Measurements from ENCODE around the gene AP4E1.
"Not testable (repeated sequence)": the region's sequence is repeated elsewhere in the genome, so short reads cannot be mapped to it uniquely, and the experiment has no call there.

Gene AP4E1

GRCh38 chr15:50943638-50944037, 35.2 kb downstream of the AP4E1 start:
- H3K4me3 Mint-ChIP-seq: no peak overlapping the region
- no peak for ATAC-seq
- DNase-seq: no peak
- H3K9me3 Mint-ChIP-seq: no peaks in the 10 kb centered on the region
- H3K27me3 Mint-ChIP-seq: no peaks in the 10 kb centered on the region
- peaks cover 35% of the 10 kb centered on the region for H3K36me3 Mint-ChIP-seq (ENCODE audit: low read depth)
- H3K4me1 Mint-ChIP-seq: no peaks in the 10 kb centered on the region
- no peak overlapping the region for H3K27ac Mint-ChIP-seq

DNA sequence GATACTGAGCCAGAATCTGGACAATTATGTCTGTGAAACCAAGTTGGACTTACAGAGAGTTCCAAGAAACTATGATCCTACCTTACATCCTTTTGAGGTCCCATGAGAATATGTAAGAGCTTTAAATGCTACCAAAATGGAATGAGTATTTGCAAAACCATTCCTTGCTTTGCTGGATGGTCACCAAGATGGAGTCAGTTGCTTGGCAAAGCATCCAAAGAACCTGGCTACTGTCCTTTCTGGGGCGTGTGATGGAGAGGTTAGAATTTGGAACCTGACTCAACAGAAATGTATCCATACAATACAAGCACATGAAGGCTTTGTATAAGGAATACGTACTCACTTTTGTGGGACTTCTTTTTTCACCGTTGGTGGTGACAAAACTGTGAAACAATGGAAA, 36.2 kb downstream of the AP4E1 start:
- ATAC-seq (no peak), DNase-seq (no peak)
- Mint-ChIP-seq H3K27ac (no peak overlapping the region), H3K36me3 (ENCODE audit: low read depth) (peaks cover 41% of the 10 kb centered on the region), H3K9me3 (peaks cover under 1% of the 10 kb centered on the region), H3K4me3 (no peak overlapping the region), H3K4me1 (no peaks in the 10 kb centered on the region), H3K27me3 (no peaks in the 10 kb centered on the region)

DNA sequence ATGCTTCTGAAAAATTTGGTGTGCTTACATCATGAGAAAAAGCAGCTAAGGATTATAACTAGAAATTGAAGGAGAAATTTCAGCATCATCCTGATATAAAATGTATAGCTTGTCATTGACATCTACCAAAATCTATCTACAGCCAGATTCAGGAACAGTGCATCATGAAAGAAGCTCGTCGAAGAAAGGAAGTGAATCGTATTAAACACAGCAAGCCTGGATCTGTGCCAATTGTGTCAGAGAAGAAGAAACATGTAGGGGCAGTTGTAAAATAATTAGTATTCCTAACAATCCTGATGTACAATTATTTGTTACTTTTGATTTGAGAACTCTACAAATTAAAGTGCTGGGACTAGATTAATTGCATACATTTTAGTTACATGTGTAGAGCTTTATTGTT, 37.2 kb downstream of the AP4E1 start:
- Mint-ChIP-seq H3K36me3 (ENCODE audit: low read depth) (peaks cover 50% of the 10 kb centered on the region), H3K4me1 (no peaks in the 10 kb centered on the region), H3K4me3 (no peak overlapping the region), H3K9me3 (peaks cover 8% of the 10 kb centered on the region), H3K27me3 (no peaks in the 10 kb centered on the region), H3K27ac (no peak overlapping the region)
- DNase-seq (no peak), ATAC-seq (no peak)

GRCh38 chr15:50950745-50951144, 42.3 kb downstream of the AP4E1 start:
- Mint-ChIP-seq H3K36me3 (ENCODE audit: low read depth) (peaks cover 66% of the 10 kb centered on the region), H3K9me3 (peaks cover 20% of the 10 kb centered on the region)
- not testable (repeated sequence) for H3K4me3 Mint-ChIP-seq, ATAC-seq, H3K27ac Mint-ChIP-seq, H3K27me3 Mint-ChIP-seq, H3K4me1 Mint-ChIP-seq, DNase-seq

DNA sequence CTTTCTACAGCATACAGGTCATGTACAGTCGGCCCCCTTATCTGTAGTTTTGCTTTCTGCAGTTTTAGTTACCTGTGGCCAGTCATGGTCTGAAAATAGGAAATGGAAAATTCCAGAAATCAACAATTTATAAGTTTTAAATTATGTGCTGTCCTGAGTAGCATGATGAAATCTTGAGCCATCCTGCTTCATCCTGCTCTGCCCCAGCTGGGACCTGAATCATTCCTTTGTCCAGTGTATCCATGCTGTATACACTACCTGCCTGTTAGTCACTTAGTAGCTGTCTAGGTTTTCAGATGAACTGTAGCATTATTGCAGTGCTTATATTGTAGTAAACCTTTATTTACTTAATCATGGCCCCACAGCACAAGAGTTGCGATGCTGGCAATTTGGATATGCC, 44.8 kb downstream of the AP4E1 start:
- Mint-ChIP-seq H3K27me3 (no peaks in the 10 kb centered on the region), H3K4me1 (no peaks in the 10 kb centered on the region), H3K9me3 (peaks cover 25% of the 10 kb centered on the region), H3K4me3 (no peak overlapping the region), H3K27ac (no peak overlapping the region), H3K36me3 (ENCODE audit: low read depth) (peaks cover 84% of the 10 kb centered on the region)
- ATAC-seq (no peak), DNase-seq (no peak)

DNA sequence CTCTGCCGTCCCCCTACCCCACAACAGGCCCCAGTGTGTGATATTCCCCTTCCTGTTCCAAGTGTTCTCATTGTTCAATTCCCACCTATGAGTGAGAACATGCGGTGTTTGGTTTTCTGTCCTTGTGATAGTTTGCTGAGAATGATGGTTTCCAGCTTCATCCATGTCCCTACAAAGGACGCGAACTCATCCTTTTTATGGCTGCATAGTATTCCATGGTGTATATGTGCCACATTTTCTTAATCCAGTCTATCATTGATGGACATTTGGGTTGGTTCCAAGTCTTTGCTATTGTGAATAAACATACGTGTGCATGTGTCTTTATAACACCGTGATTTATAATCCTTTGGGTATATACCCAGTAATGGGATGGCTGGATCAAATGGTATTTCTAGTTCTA, 46.4 kb downstream of the AP4E1 start:
- H3K27me3 Mint-ChIP-seq, H3K4me1 Mint-ChIP-seq, H3K27ac Mint-ChIP-seq, H3K4me3 Mint-ChIP-seq, DNase-seq, ATAC-seq: not testable (repeated sequence)
- peaks cover 89% of the 10 kb centered on the region for H3K36me3 Mint-ChIP-seq (ENCODE audit: low read depth)
- H3K9me3 Mint-ChIP-seq: peaks cover 32% of the 10 kb centered on the region

DNA sequence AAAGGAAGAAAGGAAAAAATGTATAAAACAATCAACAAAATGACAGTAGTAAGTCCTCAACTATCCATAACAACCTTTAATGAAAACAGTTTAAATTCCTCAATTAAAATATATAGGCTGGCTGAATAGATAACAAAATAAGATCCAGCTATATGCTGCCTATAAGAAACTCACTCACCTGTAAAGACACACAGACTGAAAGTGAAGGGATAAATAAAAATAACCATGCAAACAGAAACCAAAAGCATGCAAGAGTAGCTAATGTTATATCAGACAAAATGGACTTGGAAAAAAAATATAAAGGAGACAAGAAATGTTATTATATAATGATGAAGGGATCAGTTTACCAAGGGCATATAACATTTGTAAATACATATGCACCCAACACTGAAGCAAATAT, 51.2 kb downstream of the AP4E1 start:
- Mint-ChIP-seq H3K4me3 (no peak overlapping the region), H3K36me3 (ENCODE audit: low read depth) (peaks cover 97% of the 10 kb centered on the region), H3K27ac (no peak overlapping the region), H3K9me3 (peaks cover 62% of the 10 kb centered on the region), H3K27me3 (no peaks in the 10 kb centered on the region), H3K4me1 (no peaks in the 10 kb centered on the region)
- ATAC-seq: no peak
- DNase-seq: no peak

- no peak overlapping the region for H3K27ac Mint-ChIP-seq
- no peak overlapping the region for H3K4me3 Mint-ChIP-seq
- no peaks in the 10 kb centered on the region for H3K27me3 Mint-ChIP-seq
- H3K9me3 Mint-ChIP-seq: peaks cover 69% of the 10 kb centered on the region
- no peaks in the 10 kb centered on the region for H3K4me1 Mint-ChIP-seq
- ATAC-seq (no peak), DNase-seq (no peak)
- peaks cover 88% of the 10 kb centered on the region for H3K36me3 Mint-ChIP-seq (ENCODE audit: low read depth)
Observed at GRCh38 chr15:50964075-50964474, 55.6 kb downstream of the AP4E1 start.

- DNase-seq: no peak
- Mint-ChIP-seq H3K27me3 (no peaks in the 10 kb centered on the region), H3K27ac (no peak overlapping the region), H3K9me3 (peaks cover 54% of the 10 kb centered on the region), H3K4me3 (no peak overlapping the region), H3K4me1 (peaks cover 3% of the 10 kb centered on the region), H3K36me3 (ENCODE audit: low read depth) (peaks cover 89% of the 10 kb centered on the region)
- ATAC-seq: no peak
Observed at GRCh38 chr15:50968353-50968752, 59.9 kb downstream of the AP4E1 start.

DNA sequence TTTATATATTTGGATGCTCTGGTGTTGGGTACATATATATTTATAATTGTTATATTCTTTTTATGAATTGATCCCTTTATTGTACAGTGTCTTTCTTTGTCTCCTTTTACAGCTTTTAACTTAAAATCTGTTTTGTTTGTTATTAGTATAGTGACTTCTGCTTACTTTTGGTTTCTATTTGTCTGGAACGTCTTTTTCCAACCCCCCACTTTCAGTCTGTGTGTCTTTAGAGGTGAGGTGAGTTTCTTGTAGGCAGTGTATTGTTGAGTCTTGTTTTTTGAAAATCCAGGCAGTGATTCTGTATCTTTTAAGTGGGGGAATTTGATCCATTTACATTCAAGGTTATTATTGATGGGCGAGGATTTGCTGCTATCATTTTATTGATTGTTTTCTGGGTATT, 62.0 kb downstream of the AP4E1 start:
- no peak overlapping the region for H3K27ac Mint-ChIP-seq
- no peaks in the 10 kb centered on the region for H3K27me3 Mint-ChIP-seq
- H3K4me1 Mint-ChIP-seq: peaks cover 3% of the 10 kb centered on the region
- DNase-seq (no peak), ATAC-seq (no peak)
- peaks cover 37% of the 10 kb centered on the region for H3K9me3 Mint-ChIP-seq
- H3K4me3 Mint-ChIP-seq: no peak overlapping the region
- peaks cover 81% of the 10 kb centered on the region for H3K36me3 Mint-ChIP-seq (ENCODE audit: low read depth)

- Mint-ChIP-seq H3K27ac (no peak overlapping the region), H3K36me3 (ENCODE audit: low read depth) (peaks cover 80% of the 10 kb centered on the region), H3K9me3 (peaks cover 34% of the 10 kb centered on the region), H3K4me1 (peaks cover 3% of the 10 kb centered on the region), H3K4me3 (no peak overlapping the region), H3K27me3 (no peaks in the 10 kb centered on the region)
- no peak for ATAC-seq
- no peak for DNase-seq
Observed at GRCh38 chr15:50971115-50971514, 62.6 kb downstream of the AP4E1 start.

DNA sequence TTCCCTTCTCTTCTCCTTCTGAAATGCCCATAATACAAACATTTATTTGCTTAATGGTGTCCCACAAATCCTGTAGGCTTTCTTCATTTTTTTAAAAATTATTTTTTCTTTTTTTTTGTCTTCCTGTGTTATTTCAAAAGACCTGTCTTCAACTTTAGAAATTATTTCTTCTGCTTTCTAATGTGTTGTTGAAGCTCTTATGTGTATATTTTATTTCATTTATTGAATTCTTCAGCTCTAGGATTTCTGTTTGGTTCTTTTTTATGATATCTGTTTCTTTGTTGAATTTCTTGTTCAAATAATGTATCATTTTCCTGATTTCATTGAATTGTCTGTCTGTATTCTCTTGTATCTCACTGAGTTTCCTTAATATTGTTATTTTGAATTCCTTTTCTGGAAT, 63.1 kb downstream of the AP4E1 start:
- Mint-ChIP-seq H3K27me3 (no peaks in the 10 kb centered on the region), H3K9me3 (peaks cover 34% of the 10 kb centered on the region), H3K36me3 (ENCODE audit: low read depth) (peaks cover 77% of the 10 kb centered on the region), H3K27ac (no peak overlapping the region), H3K4me1 (peaks cover 3% of the 10 kb centered on the region), H3K4me3 (no peak overlapping the region)
- DNase-seq (no peak), ATAC-seq (no peak)

GRCh38 chr15:50973605-50974004, 65.1 kb downstream of the AP4E1 start:
- peaks cover 34% of the 10 kb centered on the region for H3K9me3 Mint-ChIP-seq
- DNase-seq (no peak), ATAC-seq (no peak)
- peaks cover 64% of the 10 kb centered on the region for H3K36me3 Mint-ChIP-seq (ENCODE audit: low read depth)
- no peak overlapping the region for H3K4me3 Mint-ChIP-seq
- peaks cover 4% of the 10 kb centered on the region for H3K4me1 Mint-ChIP-seq
- no peaks in the 10 kb centered on the region for H3K27me3 Mint-ChIP-seq
- H3K27ac Mint-ChIP-seq: no peak overlapping the region

- peaks cover 58% of the 10 kb centered on the region for H3K36me3 Mint-ChIP-seq (ENCODE audit: low read depth)
- H3K9me3 Mint-ChIP-seq: peaks cover 7% of the 10 kb centered on the region
- DNase-seq (no peak), ATAC-seq (no peak)
- H3K4me3 Mint-ChIP-seq: no peak overlapping the region
- H3K27me3 Mint-ChIP-seq: no peaks in the 10 kb centered on the region
- H3K27ac Mint-ChIP-seq: no peak overlapping the region
- peaks cover 9% of the 10 kb centered on the region for H3K4me1 Mint-ChIP-seq
Observed at GRCh38 chr15:50977162-50977561, 68.7 kb downstream of the AP4E1 start.

- H3K4me3 Mint-ChIP-seq: no peak overlapping the region
- no peaks in the 10 kb centered on the region for H3K27me3 Mint-ChIP-seq
- no peak for DNase-seq
- no peak overlapping the region for H3K27ac Mint-ChIP-seq
- no peak for ATAC-seq
- H3K4me1 Mint-ChIP-seq: peaks cover 7% of the 10 kb centered on the region
- peaks cover 53% of the 10 kb centered on the region for H3K36me3 Mint-ChIP-seq (ENCODE audit: low read depth)
- H3K9me3 Mint-ChIP-seq: peaks cover 8% of the 10 kb centered on the region
Observed at GRCh38 chr15:50978580-50978979, 70.1 kb downstream of the AP4E1 start.

DNA sequence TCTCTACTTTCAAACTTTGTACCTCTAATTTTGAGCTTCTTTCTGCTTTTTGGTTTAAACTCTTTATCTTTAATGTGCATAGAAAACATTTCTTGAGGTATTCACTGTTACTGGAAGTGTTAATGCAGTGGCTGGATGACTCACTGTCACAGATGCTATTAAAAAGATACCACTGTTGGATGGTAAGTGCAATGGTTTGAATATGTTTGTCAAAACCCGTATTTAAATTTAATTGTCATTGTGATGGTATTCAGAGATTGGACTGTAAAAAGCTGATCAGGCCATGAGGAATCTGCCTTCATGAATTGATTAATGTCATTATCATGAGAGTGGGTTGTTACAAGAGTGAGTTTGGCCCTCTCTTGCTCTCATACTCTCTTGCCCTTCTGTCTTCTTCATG, 70.6 kb downstream of the AP4E1 start:
- no peak overlapping the region for H3K4me3 Mint-ChIP-seq
- H3K4me1 Mint-ChIP-seq: peaks cover 7% of the 10 kb centered on the region
- no peak overlapping the region for H3K27ac Mint-ChIP-seq
- H3K36me3 Mint-ChIP-seq (ENCODE audit: low read depth): peaks cover 56% of the 10 kb centered on the region
- DNase-seq: no peak
- H3K27me3 Mint-ChIP-seq: no peaks in the 10 kb centered on the region
- peaks cover 10% of the 10 kb centered on the region for H3K9me3 Mint-ChIP-seq
- ATAC-seq: no peak
